ENCODE data around the gene STAC2. TPM values are rescaled to one million over a fixed set of nuclear protein-coding genes. Genes with fewer than 3 reads are reported as not detected.
"Not testable (repeated sequence)": the region's sequence is repeated elsewhere in the genome, so short reads cannot be mapped to it uniquely, and the experiment has no call there.

The STAC2 gene
- total RNA-seq, 1 donor from 2014 or later: not detected

- no peak for DNase-seq (ENCODE audit: low read depth)
- TF ChIP-seq CTCF (IDR thresholded peaks at IDR 0.05; ENCODE audit: insufficient read depth, low read length, poor library complexity, severe bottlenecking): no peak
- Histone ChIP-seq H3K4me3 (ENCODE audit: low read depth, low read length) (no peak overlapping the region), H3K27me3 (ENCODE audit: control insufficient read depth, insufficient read depth, low read length) (no peaks in the 10 kb centered on the region), H3K36me3 (ENCODE audit: control insufficient read depth, insufficient read depth, low read length) (no peaks in the 10 kb centered on the region)
Observed at GRCh38 chr17:39252788-39253460, 27.2 kb upstream of the STAC2 start.

GRCh38 chr17:39251997-39252396 lies 26.3 kb upstream of the STAC2 start:
- H3K27me3 ChIP-seq (ENCODE audit: control insufficient read depth, insufficient read depth, low read length): no peaks in the 10 kb centered on the region
- no peak for TF ChIP-seq CTCF (IDR thresholded peaks at IDR 0.05; ENCODE audit: insufficient read depth, low read length, poor library complexity, severe bottlenecking)
- no peaks in the 10 kb centered on the region for H3K36me3 ChIP-seq (ENCODE audit: control insufficient read depth, insufficient read depth, low read length)
- H3K4me3 ChIP-seq (ENCODE audit: low read depth, low read length): no peak overlapping the region
- DNase-seq (ENCODE audit: low read depth): no peak

- H3K36me3 ChIP-seq (ENCODE audit: control insufficient read depth, insufficient read depth, low read length); DNase-seq (ENCODE audit: low read depth); H3K4me3 ChIP-seq (ENCODE audit: low read depth, low read length); H3K27me3 ChIP-seq (ENCODE audit: control insufficient read depth, insufficient read depth, low read length): not testable (repeated sequence)
Observed at GRCh38 chr17:39250076-39250475, 24.3 kb upstream of the STAC2 start.

- peak; percentile 3 for TF ChIP-seq CTCF (IDR thresholded peaks at IDR 0.05; ENCODE audit: insufficient read depth, low read length, poor library complexity, severe bottlenecking)
- H3K36me3 ChIP-seq (ENCODE audit: control insufficient read depth, insufficient read depth, low read length): no peaks in the 10 kb centered on the region
- peaks cover 2% of the 10 kb centered on the region for H3K27me3 ChIP-seq (ENCODE audit: control insufficient read depth, insufficient read depth, low read length)
- no peak for DNase-seq (ENCODE audit: low read depth)
- H3K4me3 ChIP-seq (ENCODE audit: low read depth, low read length): no peak overlapping the region
Observed at GRCh38 chr17:39246274-39246673, 20.5 kb upstream of the STAC2 start.

- Histone ChIP-seq H3K36me3 (ENCODE audit: control insufficient read depth, insufficient read depth, low read length) (no peaks in the 10 kb centered on the region), H3K27me3 (ENCODE audit: control insufficient read depth, insufficient read depth, low read length) (peaks cover 3% of the 10 kb centered on the region), H3K4me3 (ENCODE audit: low read depth, low read length) (no peak overlapping the region)
- peak; percentile 31 for DNase-seq (ENCODE audit: low read depth)
- TF ChIP-seq CTCF (IDR thresholded peaks at IDR 0.05; ENCODE audit: insufficient read depth, low read length, poor library complexity, severe bottlenecking): peak; percentile 97
Observed at GRCh38 chr17:39244600-39245570, 19.1 kb upstream of the STAC2 start.

- Histone ChIP-seq H3K4me3 (ENCODE audit: low read depth, low read length) (no peak overlapping the region), H3K36me3 (ENCODE audit: control insufficient read depth, insufficient read depth, low read length) (no peaks in the 10 kb centered on the region), H3K27me3 (ENCODE audit: control insufficient read depth, insufficient read depth, low read length) (peaks cover 6% of the 10 kb centered on the region)
- DNase-seq (ENCODE audit: low read depth): no peak
- TF ChIP-seq CTCF (IDR thresholded peaks at IDR 0.05; ENCODE audit: insufficient read depth, low read length, poor library complexity, severe bottlenecking): no peak
Observed at GRCh38 chr17:39244016-39244599, 18.4 kb upstream of the STAC2 start.
